HG02973 (cell line): ENCODE results near the gene NPY2R.

Source experiments
- ATAC-seq: cut with Tn5 transposase; IDR thresholded peaks from one replicate; pipeline ENCODE4 v1.9.1; 2021; ENCODE audit warnings: moderate library complexity; ENCODE audit not compliant: unreplicated experiment

NPY2R gene

GRCh38 chr4:155248002-155248896 is 39.8 kb downstream of the NPY2R start:
- ATAC-seq: no peak

- no peak for ATAC-seq
These were observed 40.7 kb downstream of the NPY2R start for GRCh38 chr4:155249016-155249566.

DNA sequence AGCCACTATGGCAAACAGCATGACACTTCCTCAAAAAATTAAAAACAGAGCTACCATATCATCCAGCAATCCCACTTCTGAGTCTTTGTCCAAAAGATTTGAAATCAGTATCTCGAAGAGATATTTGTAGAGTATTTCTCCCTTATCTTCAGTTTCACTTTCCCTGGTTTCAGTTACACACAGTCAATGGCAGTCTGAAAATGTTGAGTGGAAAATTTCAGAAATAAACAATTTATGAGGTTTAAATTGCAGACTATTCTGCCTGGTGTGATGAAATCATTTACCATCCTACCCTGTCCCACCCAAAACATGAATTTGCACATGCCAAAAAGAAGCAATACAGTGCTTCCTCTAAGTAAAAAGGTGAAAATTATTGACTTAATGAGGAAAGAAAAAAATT is 43.9 kb downstream of the NPY2R start:
- no peak for ATAC-seq

DNA sequence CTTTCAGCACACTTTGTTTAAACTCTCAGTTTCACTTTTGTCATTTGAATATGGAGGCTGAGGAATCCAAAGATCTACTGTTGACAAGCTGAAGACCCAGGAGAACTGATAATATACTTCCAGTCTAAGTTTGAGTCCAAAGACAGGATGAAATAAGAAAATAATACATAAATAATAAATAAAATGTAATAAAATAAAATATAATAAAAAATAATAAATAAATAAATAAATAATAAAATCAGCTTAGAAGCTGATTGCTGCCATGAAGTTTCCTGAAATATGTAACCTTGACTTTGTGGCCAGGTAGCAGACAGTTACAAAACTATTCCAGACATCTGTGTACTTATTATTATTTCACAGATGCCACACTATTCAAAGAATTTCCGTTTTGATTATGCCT is 55.0 kb downstream of the NPY2R start:
- ATAC-seq: no peak

- no peak for ATAC-seq
These were observed 56.7 kb downstream of the NPY2R start for GRCh38 chr4:155265113-155265512.
